ENCODE results near the gene CFAP157.

DNA sequence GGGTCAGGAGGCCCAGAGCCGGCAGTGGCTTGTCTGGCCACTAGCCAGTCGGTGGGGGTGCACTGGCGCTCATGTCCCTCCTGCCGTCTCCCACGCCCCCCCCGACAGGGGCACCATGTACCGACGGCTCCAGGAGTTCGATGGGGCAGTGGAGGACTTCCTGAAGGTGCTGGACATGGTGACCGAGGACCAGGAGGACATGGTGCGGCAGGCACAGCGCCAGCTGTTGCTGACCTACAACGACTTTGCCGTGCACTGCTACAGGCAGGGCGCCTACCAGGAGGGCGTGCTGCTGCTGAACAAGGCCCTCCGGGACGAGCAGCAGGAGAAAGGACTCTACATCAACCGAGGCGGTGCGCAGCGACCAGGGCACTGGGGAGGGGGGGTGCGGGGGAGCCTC, 17.2 kb downstream of the CFAP157 start:
- TF ChIP-seq GATA2 (IDR thresholded peaks at IDR 0.05; ENCODE audit: low read depth, low read length) (no peak), GATA3 (IDR thresholded peaks at IDR 0.05; ENCODE audit: low read depth, low read length) (no peak)
